ENCODE results near the gene ENDOD1.

- TF ChIP-seq CTCF (conservative IDR thresholded peaks at IDR 0.05): no peak; the same call in 1 of the 2 replicates
- TF ChIP-seq ZFX (IDR thresholded peaks at IDR 0.05): no peak
These were observed 61.5 kb downstream of the ENDOD1 start for GRCh38 chr11:95150956-95151684.
